Fibroblast of the conjunctiva (primary cell): Measurements from ENCODE around the gene WDR3.
A peak's percentile ranks its signal among the peaks of the same experiment; 100 is the strongest.

ENCODE experiments used
- DNase-seq: peaks from one replicate; pipeline ENCODE4 v3.0.0-alpha.2; 2010; ENCODE audit warnings: low read depth

Gene WDR3

DNA sequence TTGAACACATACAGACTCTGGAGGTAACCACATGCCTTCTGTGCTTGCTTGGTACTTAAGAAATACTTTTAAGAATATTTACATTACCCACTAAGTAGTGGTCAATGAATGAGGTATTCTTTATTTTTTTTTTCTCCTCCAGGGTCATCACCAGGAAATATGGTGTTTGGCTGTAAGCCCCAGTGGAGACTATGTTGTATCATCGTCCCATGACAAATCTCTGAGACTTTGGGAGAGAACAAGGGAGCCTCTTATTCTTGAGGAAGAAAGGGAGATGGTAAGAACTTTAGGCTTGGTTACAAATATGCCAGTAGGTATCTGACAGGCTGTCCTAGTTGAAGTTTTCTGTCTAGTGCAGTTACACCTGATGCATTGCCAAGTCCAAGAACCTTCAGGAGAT is 22.8 kb downstream of the WDR3 start:
- no peak for DNase-seq

DNA sequence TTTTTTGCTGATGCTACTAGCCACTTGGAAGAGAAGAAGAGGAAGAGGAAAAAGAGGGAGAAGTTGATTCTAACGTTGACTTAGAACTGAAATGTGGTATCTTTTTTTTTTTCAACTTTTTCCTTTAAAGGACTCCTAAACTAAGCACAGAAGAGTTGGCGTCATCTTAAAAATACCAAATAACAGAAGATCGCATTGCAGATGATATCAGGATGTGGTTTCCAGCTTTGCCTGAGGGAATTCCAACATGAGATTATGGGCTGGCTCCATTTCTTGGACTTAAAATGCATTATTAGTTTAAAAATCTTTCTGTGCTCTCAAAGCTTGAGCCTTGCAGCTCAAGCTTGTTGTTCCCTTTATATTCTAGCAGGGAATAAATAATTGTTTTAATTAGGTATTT is 29.8 kb downstream of the WDR3 start:
- DNase-seq = no peak

DNA sequence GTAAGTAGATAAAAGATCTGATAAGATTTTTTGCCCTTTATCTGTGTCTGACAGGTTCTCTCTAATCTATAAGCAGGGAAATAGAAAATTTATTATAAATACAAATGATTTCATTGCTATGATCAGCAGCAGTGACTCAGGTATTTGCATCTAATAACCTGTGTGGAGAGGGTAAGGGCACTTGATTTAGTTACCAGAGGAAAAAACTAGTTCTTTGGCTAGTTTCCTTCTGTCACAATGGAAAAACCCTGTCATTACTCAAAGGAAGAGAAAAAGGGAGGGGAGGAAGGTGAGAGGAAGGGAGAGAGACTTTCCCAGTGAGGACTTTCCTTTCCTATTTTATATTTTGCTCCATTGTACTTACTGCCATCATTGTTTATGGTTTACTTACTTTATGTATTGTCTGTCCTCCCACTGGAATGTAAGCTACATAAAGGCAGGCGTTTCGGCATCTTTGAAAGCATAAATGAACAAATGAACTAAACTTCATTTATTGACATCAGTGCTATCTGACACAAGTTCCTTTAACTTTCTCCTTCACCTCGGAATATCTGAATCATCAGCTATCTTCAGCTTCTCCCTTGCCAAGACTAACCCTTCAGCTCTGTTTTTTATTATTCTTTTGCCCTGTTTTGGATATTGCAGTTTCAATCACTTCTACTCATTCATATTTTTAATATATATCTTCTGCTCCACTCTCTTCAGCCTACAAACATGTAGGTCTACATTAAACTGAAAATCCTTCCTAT is 34.9 kb downstream of the WDR3 start:
- no peak for DNase-seq

DNA sequence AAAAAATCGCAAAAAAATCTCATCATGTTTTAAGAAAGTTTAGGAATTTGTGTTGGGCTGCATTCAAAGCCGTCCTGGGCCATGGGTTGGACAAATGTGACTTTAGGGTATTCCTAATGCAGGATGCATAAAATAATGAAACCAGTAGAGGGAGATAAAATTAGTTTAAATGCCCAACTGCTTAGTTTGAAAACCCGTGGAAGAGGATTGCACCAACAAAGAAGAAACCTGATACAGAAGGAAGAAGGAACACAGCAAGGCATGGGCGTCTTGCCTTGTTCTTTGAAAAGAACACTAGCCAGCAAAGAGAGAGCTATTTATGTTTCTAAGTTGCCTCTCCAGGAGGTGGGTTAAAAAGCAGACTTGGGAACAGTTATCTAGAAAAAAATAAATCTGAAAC is 37.9 kb downstream of the WDR3 start:
- peak; percentile 74 for DNase-seq

DNA sequence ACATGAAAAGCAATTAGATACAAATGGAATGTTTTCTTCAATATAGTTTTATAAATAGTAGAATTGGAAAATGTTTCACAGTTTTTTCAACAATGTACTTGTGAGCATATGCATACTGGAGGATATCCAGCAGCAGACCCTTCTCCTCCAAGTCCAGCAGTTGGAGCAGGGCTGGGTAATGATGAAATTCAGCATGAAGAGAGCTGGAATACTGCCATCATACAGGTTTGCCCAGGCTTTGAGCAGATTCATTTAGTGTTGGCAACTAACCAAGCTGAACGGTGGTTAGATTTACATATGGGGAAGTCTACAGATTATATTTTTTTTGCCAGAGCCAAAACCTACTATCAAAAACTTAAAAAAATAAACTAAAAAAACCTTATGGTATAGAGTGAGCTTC is 38.3 kb downstream of the WDR3 start:
- peak; percentile 73 for DNase-seq

DNA sequence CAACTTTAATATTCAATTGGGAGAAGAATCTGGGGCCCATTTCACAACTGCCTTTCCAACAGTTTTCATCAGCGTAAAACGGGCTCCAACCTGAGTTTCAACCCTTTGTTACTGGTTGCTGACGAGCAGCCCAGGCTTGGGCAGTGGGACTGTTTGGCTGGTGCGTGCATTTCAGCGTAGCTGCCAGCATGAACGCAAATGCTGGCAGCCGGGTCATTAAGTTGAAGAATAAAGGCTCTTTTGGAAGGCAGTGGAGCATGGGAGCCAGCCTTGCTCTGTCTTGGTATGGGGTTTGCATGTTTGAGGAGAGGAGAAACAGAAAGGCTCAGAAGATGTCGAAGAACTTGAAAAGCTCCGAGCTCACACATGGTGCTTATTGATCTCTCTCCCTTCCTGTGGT is 40.7 kb downstream of the WDR3 start:
- no peak for DNase-seq

DNA sequence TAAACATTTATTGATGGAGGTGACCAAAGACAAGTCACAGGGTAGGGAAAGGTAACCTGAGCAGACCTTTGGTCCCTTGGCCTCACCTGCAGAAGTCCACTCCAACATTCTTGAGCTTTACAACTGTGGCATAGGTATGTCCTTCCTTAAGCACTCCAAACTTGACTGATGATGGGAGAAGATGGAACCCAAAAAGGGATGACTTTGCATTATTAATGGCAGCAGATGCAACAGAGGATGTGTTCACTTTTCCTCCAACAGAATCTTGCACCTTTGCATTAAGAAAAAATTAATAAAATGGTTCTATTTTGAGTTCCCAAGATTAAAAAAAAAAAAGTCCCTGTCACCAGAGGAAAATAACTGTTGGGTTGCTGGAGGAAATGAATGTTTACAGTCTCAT is 42.2 kb downstream of the WDR3 start:
- no peak for DNase-seq

DNA sequence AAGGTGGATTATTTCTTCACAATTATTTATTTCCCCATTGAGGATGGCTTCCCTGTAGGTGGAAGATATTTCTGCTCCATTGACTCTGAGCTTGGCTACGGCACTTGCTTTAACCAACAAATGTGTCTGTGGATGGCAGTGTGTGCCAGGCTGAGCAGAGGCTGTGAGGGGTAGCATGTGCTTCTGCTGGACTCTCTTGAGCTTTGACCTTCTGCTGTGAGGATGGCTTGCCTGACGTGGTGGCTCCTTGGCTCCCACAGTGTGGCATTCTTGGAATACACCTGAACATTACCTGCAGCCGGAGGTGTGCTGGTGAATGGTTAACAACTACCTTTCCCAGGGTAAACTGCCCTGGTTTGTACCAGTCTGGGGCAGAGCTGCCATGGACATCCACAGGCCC is 46.8 kb downstream of the WDR3 start:
- DNase-seq = no peak

DNA sequence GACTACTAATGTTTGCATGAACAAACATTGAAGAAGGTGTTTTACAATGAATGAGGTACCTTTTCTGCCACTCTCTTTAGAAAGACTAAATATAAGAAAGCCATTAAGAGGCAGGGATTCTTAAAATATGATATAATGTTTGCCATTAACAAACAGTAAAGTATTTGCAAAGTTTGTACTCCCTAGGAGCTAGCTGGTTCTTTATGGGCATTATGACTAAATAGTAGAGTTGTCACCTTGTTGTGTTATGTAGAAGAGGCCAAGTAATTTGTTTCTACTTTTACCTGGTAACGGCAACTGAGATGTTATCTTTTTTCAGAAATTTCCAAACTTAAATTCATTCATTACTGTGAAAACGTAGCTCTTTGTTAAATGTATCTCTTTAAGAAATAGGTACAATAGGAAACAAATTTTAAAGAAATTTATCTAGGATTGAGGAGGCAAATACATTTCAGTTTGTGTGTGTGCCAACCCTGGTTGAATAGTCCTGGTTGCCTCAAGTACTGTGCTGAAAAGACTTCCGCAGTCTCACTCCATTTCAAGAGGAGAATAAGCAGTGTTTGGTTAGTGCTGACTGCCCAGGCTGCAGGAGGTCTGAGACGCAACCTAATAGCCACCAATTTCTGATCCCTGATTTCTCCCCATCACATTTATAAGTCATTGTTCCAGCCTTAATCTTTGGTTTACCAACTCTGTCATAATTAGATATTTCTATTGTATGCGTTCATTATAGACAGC is 52.1 kb downstream of the WDR3 start:
- no peak for DNase-seq

DNA sequence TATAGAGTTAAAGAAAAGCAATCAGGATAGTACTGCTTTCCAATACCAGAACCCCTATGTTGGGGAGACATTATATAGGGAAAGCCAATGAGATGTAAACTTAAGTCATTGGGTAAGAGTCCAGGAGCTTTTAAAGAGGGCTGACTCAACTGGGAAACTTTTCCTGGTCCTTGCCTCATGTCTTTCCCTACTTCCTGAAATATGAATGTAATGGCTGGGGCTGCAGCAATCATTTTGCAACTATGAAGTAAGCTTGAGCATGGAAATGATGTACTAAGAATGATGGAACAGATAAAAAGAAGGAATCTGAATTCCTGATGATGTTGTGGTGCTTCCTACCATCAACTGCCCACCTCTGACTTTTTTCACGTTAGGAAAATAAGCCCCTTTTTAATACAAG is 55.7 kb downstream of the WDR3 start:
- DNase-seq = no peak

DNA sequence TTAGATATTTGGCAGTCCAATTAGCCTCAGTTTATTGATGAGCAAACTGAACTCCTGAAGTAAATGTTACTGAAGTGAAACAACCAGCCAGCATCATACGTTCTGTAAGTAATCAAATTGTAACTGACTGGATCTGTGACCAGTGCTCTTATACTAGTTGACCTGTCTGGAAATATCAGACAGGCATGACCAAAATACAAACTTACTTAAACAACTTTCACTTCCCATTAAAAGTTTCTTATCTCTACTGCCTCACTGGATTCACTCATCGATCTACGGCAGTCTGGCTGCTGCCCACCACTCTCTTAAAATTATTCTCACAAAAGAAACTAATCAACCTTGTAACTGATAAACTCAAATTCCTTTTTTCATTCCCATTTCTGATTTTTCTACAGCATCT is 56.4 kb downstream of the WDR3 start:
- DNase-seq = no peak

DNA sequence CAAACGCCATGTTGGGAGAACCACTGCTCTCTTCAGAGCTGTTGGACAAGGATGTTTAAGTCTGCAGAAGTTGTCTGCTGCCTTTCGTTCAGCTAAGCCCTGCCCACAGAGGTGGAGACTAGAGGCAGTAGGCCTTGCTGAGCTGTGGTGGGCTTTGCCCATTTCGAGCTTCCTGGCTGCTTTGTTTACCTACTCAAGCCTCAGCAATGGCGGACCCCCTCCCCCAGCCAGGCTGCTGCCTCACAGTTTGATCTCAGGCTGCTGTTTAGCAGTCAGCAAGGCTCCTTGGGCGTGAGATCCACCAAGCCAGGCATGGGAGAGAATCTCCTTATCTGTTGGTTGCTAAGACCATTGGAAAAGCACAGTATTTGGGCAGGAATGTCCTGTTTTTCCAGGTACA is 74.8 kb downstream of the WDR3 start:
- no peak for DNase-seq

DNA sequence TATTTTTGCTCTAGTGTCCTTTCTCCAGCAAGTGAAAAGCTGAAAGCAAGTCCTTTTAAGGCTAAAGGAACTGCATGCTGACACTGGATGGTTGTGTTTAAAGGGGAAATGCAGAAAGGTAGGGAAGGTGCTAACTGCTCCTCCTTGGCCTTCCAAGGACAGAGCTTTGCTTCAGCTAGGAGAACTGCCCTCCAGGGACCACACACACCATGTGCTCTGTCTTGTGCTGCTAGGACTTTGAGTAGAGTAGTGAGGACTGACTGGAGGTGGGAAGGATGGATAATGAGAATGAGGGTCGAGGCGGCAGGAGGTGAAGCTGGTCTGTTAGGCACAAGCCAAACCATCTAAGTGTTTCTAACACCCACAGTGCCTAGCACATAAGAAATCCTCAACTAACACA is 77.9 kb downstream of the WDR3 start:
- no peak for DNase-seq

DNA sequence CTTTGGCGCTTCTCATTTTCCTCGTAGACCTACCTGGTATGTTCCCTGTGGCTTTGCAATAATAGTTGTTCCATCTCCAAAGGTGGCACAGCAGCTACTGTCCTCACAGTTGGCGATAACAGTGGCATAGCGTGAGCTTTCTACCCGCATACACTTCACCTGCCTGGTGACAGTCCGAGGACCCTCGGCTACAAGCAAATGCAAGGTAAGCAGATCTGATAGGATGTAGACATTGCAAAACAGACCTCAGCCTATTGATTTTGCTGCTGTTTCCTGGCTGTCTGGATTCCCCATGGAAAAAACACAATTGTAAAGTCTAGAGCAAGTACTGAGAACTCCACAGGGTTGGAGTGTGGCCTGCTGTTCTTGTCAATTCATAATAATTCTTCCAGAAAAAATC is 78.5 kb downstream of the WDR3 start:
- DNase-seq = no peak

DNA sequence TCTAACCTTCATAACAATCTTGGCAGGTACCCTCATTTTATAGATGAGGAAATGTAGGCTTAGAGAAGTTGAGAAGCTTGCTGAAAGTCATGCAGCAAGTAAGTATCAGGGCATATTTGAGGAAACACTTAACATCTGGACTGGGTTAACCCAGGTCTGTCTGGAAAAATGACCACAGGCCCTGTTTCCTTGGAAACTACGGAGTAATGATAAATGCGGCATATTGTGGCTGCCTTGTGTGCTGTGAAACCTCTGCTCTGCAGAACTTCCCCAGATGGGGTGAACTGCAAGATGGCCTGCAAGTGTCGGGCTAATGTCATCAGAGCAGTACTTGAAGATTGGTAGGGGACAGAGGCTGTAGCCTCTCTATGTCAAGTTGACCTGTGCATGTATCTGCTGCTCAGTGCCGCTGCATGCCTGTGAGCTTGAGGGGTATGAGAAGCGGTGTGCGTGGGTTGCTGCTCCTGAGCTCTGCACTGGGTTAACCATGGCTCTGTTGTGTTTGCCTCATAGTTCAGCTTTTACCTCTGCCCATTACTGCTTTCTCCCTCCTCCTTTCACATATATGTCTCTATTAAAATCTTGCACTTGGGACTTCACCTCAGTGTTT is 83.1 kb downstream of the WDR3 start:
- no peak for DNase-seq

DNA sequence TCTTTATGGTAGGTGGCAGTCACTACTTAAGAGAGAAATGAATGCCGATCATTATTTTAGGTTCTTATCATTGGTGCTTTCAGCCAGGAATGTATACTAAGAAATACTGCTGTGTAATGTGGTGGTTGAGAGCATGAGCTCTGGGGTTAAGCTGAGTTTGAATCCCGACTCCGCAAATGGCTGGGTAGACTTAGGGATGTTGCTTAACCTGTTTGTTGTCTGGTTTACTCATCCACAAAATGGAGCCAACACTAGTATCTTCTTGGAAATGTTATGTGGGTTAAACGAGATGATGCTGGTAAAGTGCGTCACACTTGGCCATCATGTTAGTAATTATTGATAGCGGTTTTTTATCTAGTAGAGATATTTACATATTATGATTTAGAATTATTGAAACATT is 83.8 kb downstream of the WDR3 start:
- DNase-seq = no peak

DNA sequence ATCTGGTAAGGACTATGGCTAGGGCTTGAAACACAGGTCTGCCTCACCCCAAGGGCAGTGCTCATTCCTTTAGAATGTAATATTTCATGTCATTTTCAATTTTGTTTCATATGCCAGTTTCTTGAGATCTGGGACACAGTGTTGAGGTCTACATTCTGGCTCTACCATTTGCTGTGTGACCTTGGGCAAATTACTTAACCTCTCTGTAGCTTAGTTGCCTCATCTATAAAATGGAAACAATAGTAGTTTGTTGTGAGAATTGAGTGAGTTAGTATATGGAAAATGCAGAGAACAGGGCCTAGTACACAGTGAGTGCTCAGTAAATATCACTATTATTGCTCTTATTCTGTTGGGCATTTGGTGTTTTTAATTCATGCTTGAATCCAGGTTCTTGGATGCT is 84.4 kb downstream of the WDR3 start:
- no peak for DNase-seq
